Activated T-cell treated with anti-CD3 and anti-CD28 coated beads for 48 hours (primary cell): ENCODE data around the gene PLEKHF1.
A peak's percentile ranks its signal among the peaks of the same experiment; 100 is the strongest.

Source experiments
- DNase-seq: peaks from one replicate; pipeline ENCODE4 v3.0.0-alpha.2; 2020; ENCODE audit warnings: low read depth

PLEKHF1 gene

GRCh38 chr19:29678484-29679106 is 13.3 kb downstream of the PLEKHF1 start:
- DNase-seq = no peak

- DNase-seq = no peak
Observed at GRCh38 chr19:29679598-29680210, 14.4 kb downstream of the PLEKHF1 start.

- peak; percentile 81 for DNase-seq
Observed at GRCh38 chr19:29680447-29680846, 15.2 kb downstream of the PLEKHF1 start.

GRCh38 chr19:29680937-29681336 is 15.7 kb downstream of the PLEKHF1 start:
- DNase-seq = no peak

- no peak for DNase-seq
Observed at GRCh38 chr19:29681422-29682235, 16.4 kb downstream of the PLEKHF1 start.

- DNase-seq = no peak
Observed at GRCh38 chr19:29682236-29682895, 17.1 kb downstream of the PLEKHF1 start.

- no peak for DNase-seq
Observed at GRCh38 chr19:29683009-29683408, 17.7 kb downstream of the PLEKHF1 start.

- DNase-seq = no peak
Observed at GRCh38 chr19:29685326-29685725, 20.1 kb downstream of the PLEKHF1 start.

GRCh38 chr19:29686285-29686805 is 21.1 kb downstream of the PLEKHF1 start:
- no peak for DNase-seq

GRCh38 chr19:29687244-29687896 is 22.1 kb downstream of the PLEKHF1 start:
- peak; percentile 56 for DNase-seq

GRCh38 chr19:29687897-29688728 is 22.9 kb downstream of the PLEKHF1 start:
- no peak for DNase-seq

GRCh38 chr19:29690842-29691241 is 25.6 kb downstream of the PLEKHF1 start:
- DNase-seq = no peak

- DNase-seq = no peak
Observed at GRCh38 chr19:29694161-29694560, 28.9 kb downstream of the PLEKHF1 start.

GRCh38 chr19:29694669-29695627 is 29.7 kb downstream of the PLEKHF1 start:
- peak; percentile 79 for DNase-seq

GRCh38 chr19:29695765-29696564 is 30.7 kb downstream of the PLEKHF1 start:
- DNase-seq = no peak

GRCh38 chr19:29696565-29696846 is 31.2 kb downstream of the PLEKHF1 start:
- DNase-seq = no peak

- no peak for DNase-seq
Observed at GRCh38 chr19:29697523-29698261, 32.4 kb downstream of the PLEKHF1 start.

GRCh38 chr19:29699861-29700260 is 34.6 kb downstream of the PLEKHF1 start:
- DNase-seq = no peak
